Neural cell (in vitro differentiated cells): Measurements from ENCODE around the gene RPL12. TPM values are rescaled to one million over a fixed set of nuclear protein-coding genes. Genes with fewer than 3 reads are reported as not detected.

Experiments
- H2AFZ ChIP-seq: fragments of 200-600, 300-800 bp; sonication (generic), shearing (Covaris generic); 2 replicates; pipeline ENCODE4 v1.6.0; 2014; ENCODE audit warnings: low read depth, mild to moderate bottlenecking, antibody characterized with exemption, low read length, moderate library complexity
- H3F3A ChIP-seq: fragments of 200-600 bp; shearing (Covaris generic); 2 replicates; pipeline ENCODE4 v1.6.1; 2016; ENCODE audit warnings: mild to moderate bottlenecking, moderate library complexity, mixed read lengths, antibody characterized with exemption, low read length; ENCODE audit not compliant: insufficient read depth, poor library complexity, severe bottlenecking
- H3K27ac ChIP-seq: fragments of 200-600, 300-800 bp; sonication (generic), shearing (Covaris generic); 2 replicates; pipeline ENCODE4 v1.5.1; 2014; ENCODE audit warnings: mild to moderate bottlenecking, low read length, moderate library complexity
- H3K27me3 ChIP-seq: fragments of 300-800, 200-600 bp; sonication (generic), shearing (Covaris generic); 2 replicates; pipeline ENCODE4 v1.6.0; 2014; ENCODE audit warnings: mild to moderate bottlenecking, low read depth, low read length, moderate library complexity; ENCODE audit not compliant: insufficient read depth
- H3K36me3 ChIP-seq: fragments of 300-800, 200-600 bp; sonication (generic), shearing (Covaris generic); 2 replicates; pipeline ENCODE4 v1.5.1; 2014; ENCODE audit warnings: mild to moderate bottlenecking, antibody characterized with exemption, low read length, moderate library complexity; ENCODE audit not compliant: insufficient read depth
- H3K4me2 ChIP-seq: fragments of 300-800, 200-600 bp; sonication (generic), shearing (Covaris generic); 2 replicates; pipeline ENCODE4 v1.6.0; 2014; ENCODE audit warnings: mild to moderate bottlenecking, low read length
- H3K4me3 ChIP-seq: fragments of 300-800, 200-600 bp; sonication (generic), shearing (Covaris generic); 2 replicates; pipeline ENCODE4 v1.5.1; 2014; ENCODE audit warnings: mild to moderate bottlenecking, low read length, moderate library complexity
- H3K79me2 ChIP-seq: fragments of 200-600 bp; shearing (Covaris generic); replicated peaks from 2 replicates; pipeline ENCODE4 v1.6.0; 2014; ENCODE audit warnings: mild to moderate bottlenecking, low read length, moderate library complexity; ENCODE audit not compliant: insufficient read depth
- H3K9ac ChIP-seq: fragments of 300-800, 200-600 bp; sonication (generic), shearing (Covaris generic); 2 replicates; pipeline ENCODE4 v1.6.1; 2016; ENCODE audit warnings: mild to moderate bottlenecking, low read length, mixed read lengths
- H3K9me2 ChIP-seq: fragments of 200-600 bp; shearing (Covaris generic); 2 replicates; pipeline ENCODE4 v1.6.1; 2016; ENCODE audit warnings: mild to moderate bottlenecking, low read length, mixed read lengths; ENCODE audit not compliant: insufficient read depth
- H3K9me3 ChIP-seq: fragments of 200-600, 300-800 bp; sonication (generic), shearing (Covaris generic); 2 replicates; pipeline ENCODE4 v1.6.1; 2016; ENCODE audit warnings: mild to moderate bottlenecking, mixed run types, low read length, moderate library complexity, mixed read lengths
- H4K20me1 ChIP-seq: fragments of 200-600 bp; shearing (Covaris generic); 2 replicates; pipeline ENCODE4 v1.6.1; 2016; ENCODE audit warnings: mild to moderate bottlenecking, mixed run types; ENCODE audit not compliant: insufficient read depth
- EP300 ChIP-seq: fragments of 450-650 bp; conservative IDR thresholded peaks from 2 replicates; pipeline ENCODE4 v1.6.1; 2014; ENCODE audit warnings: antibody characterized with exemption, mild to moderate bottlenecking, moderate library complexity; ENCODE audit not compliant: poor library complexity, severe bottlenecking
- EZH2 ChIP-seq: fragments of 200-600, 300-800 bp; shearing (Covaris generic), sonication (generic); IDR thresholded peaks from 2 replicates; pipeline ENCODE4 v1.6.1; 2014; ENCODE audit warnings: antibody characterized with exemption, low read length, borderline replicate concordance, mild to moderate bottlenecking; ENCODE audit not compliant: insufficient read depth, poor library complexity, severe bottlenecking
- MXI1 ChIP-seq: fragments of 450-650 bp; conservative IDR thresholded peaks from 2 replicates; pipeline ENCODE4 v1.6.1; 2014; ENCODE audit warnings: antibody characterized with exemption, mild to moderate bottlenecking; ENCODE audit not compliant: poor library complexity, severe bottlenecking
- POLR2AphosphoS5 ChIP-seq: IDR thresholded peaks from 2 replicates; pipeline ENCODE4 v1.6.1; 2012
- RAD21 ChIP-seq: fragments of 450-650 bp; conservative IDR thresholded peaks from 2 replicates; pipeline ENCODE4 v1.6.1; 2014; ENCODE audit warnings: antibody characterized with exemption, mild to moderate bottlenecking, moderate library complexity
- SMC3 ChIP-seq: fragments of 450-650 bp; conservative IDR thresholded peaks from 2 replicates; pipeline ENCODE4 v1.6.1; 2014; ENCODE audit warnings: antibody characterized with exemption, mild to moderate bottlenecking, moderate library complexity; ENCODE audit not compliant: poor library complexity
- TAF1 ChIP-seq: IDR thresholded peaks from 2 replicates; pipeline ENCODE4 v1.6.1; 2012; ENCODE audit warnings: low read depth
- polyA plus RNA-seq: library from polyadenylated mRNA; depleted of rRNA; stranded (reverse); fragments of >200 nt; gene quantifications from 2 replicates; pipeline ENCODE4 v1.2.3, GENCODE V29; 2014
- TF ChIP-seq, protein P1 (sequence below): fragments of 450-650 bp; IDR thresholded peaks from 2 replicates; pipeline ENCODE4 v1.5.1; 2014; ENCODE audit warnings: antibody characterized with exemption, mild to moderate bottlenecking, moderate library complexity; ENCODE audit not compliant: poor library complexity, severe bottlenecking
- TF ChIP-seq, protein P2 (sequence below): IDR thresholded peaks from 2 replicates; pipeline ENCODE4 v1.6.1; 2012; ENCODE audit warnings: borderline replicate concordance

Gene RPL12
- polyA plus RNA-seq, 1 donor from 2014 or later, result 862 TPM

DNA sequence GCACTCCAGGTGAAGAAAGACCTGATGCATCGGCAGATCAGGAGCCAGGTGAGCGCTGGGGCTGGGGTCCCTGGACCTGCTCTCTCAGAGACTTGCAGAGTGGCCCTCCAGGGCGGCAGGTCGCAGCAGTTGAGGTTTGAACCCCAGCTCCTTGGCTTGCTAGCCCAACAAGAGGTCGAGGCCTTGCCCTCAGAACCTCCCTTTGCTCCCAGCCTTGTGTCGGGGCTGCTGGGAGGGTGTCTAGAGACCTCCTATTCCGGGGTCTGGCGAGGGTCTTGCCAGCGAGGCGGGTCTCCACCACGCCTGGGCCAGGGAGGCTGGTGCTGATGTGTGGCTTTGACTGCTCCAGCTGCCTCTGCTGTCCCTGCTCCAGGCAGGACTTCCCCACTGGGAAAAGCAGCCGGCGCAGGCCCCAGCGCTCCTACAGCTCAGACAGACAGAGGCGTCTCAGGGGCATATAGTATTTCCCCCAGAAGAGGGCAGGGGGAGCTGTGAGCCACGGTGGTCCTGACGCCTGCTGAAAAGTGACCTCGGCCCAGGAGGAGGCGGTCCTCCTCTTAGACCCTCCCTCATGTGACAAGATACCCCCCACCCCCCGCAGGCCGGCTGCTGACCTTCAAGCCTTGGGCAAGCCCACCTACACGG is 38.4 kb upstream of the RPL12 start:
- H3K36me3 ChIP-seq, result no peaks in the 10 kb centered on the region
- no peaks in the 10 kb centered on the region for H3F3A ChIP-seq
- no peaks in the 10 kb centered on the region for H3K27me3 ChIP-seq
- TF ChIP-seq EZH2 (no peak), TAF1 (no peak), POLR2AphosphoS5 (no peak), EP300 (no peak), MXI1 (no peak), RAD21 (no peak), SMC3 (no peak)
- TF ChIP-seq, protein P1, sequence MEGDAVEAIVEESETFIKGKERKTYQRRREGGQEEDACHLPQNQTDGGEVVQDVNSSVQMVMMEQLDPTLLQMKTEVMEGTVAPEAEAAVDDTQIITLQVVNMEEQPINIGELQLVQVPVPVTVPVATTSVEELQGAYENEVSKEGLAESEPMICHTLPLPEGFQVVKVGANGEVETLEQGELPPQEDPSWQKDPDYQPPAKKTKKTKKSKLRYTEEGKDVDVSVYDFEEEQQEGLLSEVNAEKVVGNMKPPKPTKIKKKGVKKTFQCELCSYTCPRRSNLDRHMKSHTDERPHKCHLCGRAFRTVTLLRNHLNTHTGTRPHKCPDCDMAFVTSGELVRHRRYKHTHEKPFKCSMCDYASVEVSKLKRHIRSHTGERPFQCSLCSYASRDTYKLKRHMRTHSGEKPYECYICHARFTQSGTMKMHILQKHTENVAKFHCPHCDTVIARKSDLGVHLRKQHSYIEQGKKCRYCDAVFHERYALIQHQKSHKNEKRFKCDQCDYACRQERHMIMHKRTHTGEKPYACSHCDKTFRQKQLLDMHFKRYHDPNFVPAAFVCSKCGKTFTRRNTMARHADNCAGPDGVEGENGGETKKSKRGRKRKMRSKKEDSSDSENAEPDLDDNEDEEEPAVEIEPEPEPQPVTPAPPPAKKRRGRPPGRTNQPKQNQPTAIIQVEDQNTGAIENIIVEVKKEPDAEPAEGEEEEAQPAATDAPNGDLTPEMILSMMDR, result no peak
- TF ChIP-seq, protein P2, sequence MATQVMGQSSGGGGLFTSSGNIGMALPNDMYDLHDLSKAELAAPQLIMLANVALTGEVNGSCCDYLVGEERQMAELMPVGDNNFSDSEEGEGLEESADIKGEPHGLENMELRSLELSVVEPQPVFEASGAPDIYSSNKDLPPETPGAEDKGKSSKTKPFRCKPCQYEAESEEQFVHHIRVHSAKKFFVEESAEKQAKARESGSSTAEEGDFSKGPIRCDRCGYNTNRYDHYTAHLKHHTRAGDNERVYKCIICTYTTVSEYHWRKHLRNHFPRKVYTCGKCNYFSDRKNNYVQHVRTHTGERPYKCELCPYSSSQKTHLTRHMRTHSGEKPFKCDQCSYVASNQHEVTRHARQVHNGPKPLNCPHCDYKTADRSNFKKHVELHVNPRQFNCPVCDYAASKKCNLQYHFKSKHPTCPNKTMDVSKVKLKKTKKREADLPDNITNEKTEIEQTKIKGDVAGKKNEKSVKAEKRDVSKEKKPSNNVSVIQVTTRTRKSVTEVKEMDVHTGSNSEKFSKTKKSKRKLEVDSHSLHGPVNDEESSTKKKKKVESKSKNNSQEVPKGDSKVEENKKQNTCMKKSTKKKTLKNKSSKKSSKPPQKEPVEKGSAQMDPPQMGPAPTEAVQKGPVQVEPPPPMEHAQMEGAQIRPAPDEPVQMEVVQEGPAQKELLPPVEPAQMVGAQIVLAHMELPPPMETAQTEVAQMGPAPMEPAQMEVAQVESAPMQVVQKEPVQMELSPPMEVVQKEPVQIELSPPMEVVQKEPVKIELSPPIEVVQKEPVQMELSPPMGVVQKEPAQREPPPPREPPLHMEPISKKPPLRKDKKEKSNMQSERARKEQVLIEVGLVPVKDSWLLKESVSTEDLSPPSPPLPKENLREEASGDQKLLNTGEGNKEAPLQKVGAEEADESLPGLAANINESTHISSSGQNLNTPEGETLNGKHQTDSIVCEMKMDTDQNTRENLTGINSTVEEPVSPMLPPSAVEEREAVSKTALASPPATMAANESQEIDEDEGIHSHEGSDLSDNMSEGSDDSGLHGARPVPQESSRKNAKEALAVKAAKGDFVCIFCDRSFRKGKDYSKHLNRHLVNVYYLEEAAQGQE, result no peak
- no peaks in the 10 kb centered on the region for H3K9me2 ChIP-seq
- H4K20me1 ChIP-seq, result no peaks in the 10 kb centered on the region
- H3K4me3 ChIP-seq, result no peak overlapping the region
- no peaks in the 10 kb centered on the region for H3K9me3 ChIP-seq
- H3K79me2 ChIP-seq, result no peaks in the 10 kb centered on the region
- H3K9ac ChIP-seq, result no peak overlapping the region
- no peak overlapping the region for H2AFZ ChIP-seq
- H3K4me2 ChIP-seq, result no peak overlapping the region
- H3K27ac ChIP-seq, result no peak overlapping the region

DNA sequence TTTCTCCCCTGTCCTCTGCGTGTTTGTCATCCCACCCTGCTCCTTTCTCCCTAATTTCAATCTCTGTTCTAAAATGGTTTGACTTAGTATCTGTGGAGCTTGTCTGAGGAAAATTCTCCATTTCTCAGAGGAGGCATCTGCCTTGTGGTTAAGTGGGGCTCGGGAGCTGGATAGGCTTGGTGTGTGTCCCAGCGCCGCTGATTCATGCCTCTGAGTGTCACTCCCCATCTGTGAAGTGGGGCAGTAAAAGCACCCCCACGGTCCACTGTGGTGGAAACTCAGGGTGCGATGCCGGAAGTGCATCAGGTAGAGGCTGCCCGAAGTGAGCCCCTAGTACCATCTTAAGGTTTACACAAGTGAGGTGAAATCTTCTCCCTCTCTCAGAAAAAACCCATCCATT is 37.7 kb upstream of the RPL12 start:
- no peak overlapping the region for H3K4me2 ChIP-seq
- no peaks in the 10 kb centered on the region for H3F3A ChIP-seq
- no peaks in the 10 kb centered on the region for H3K36me3 ChIP-seq
- no peak overlapping the region for H3K4me3 ChIP-seq
- no peak overlapping the region for H3K27ac ChIP-seq
- H3K9me2 ChIP-seq, result no peaks in the 10 kb centered on the region
- H3K79me2 ChIP-seq, result no peaks in the 10 kb centered on the region
- no peaks in the 10 kb centered on the region for H4K20me1 ChIP-seq
- no peaks in the 10 kb centered on the region for H3K27me3 ChIP-seq
- H2AFZ ChIP-seq, result no peak overlapping the region
- no peak for TF ChIP-seq EZH2
- TF ChIP-seq RAD21, result no peak
- no peak for TF ChIP-seq TAF1
- H3K9ac ChIP-seq, result no peak overlapping the region
- H3K9me3 ChIP-seq, result no peaks in the 10 kb centered on the region

DNA sequence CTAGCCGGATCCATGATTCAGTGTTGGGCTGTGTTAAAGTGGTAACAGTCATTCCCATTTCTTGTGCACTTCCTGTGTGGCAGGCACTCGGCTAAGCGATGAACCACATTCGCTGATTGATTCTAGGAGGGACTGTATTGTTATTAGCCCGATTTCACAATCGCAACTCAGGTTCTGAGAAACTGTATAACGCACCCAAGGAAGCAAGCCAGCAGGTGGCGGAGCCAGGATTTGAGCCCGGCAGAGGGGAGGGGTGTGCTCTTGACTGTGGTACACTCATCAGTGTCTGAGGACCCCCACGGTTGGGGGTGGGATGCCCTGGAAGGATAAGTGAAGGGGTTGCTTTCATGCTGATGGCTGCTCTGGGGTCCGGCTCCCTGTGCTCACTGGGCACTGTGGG is 34.8 kb upstream of the RPL12 start:
- Histone ChIP-seq H3K36me3 (no peaks in the 10 kb centered on the region), H2AFZ (no peak overlapping the region), H3F3A (no peaks in the 10 kb centered on the region), H3K27ac (no peak overlapping the region), H3K9me3 (no peaks in the 10 kb centered on the region), H3K27me3 (no peaks in the 10 kb centered on the region), H4K20me1 (no peaks in the 10 kb centered on the region), H3K79me2 (no peaks in the 10 kb centered on the region), H3K4me3 (no peak overlapping the region), H3K9ac (no peak overlapping the region), H3K9me2 (no peaks in the 10 kb centered on the region), H3K4me2 (no peak overlapping the region)
- TF ChIP-seq POLR2AphosphoS5 (no peak), RAD21 (no peak), TAF1 (no peak), EP300 (no peak), EZH2 (no peak), MXI1 (no peak)
- TF ChIP-seq, protein P2, result no peak
- TF ChIP-seq, protein P1, result no peak
